Natural killer cell (primary cell): ENCODE results near the gene KHDRBS2. TPM values are rescaled to one million over a fixed set of nuclear protein-coding genes. Genes with fewer than 3 reads are reported as not detected.

Experiments used
- ATAC-seq, 3 donors: fragments of 150-1000 bp in 2 of 3; fragments of 200-7000 bp in 1 of 3; cut with Tn5 transposase; 1 replicate in 1 of 3; 2 replicates in 2 of 3; pipeline ENCODE4 v1.10.0; 2021; ENCODE audit warnings: mild to moderate bottlenecking in 2 of 3, moderate library complexity in 2 of 3
- DNase-seq, 2 donors: peaks; one replicate each; pipeline versions ENCODE4 v3.0.0 to v3.0.0-alpha.2; 2013 to 2021; ENCODE audit warnings: mixed read lengths in 1 of 2
- H3K27ac ChIP-seq: one replicate; pipeline ENCODE4 v1.5.1; 2013; ENCODE audit warnings: mild to moderate bottlenecking, low read length
- H3K27me3 ChIP-seq: one replicate; pipeline ENCODE4 v1.6.1; 2013; ENCODE audit warnings: low read length; ENCODE audit not compliant: control insufficient read depth, insufficient read depth
- H3K36me3 ChIP-seq: one replicate; pipeline ENCODE4 v1.6.1; 2013; ENCODE audit warnings: low read length; ENCODE audit not compliant: control insufficient read depth, insufficient read depth
- H3K4me1 ChIP-seq: one replicate; pipeline ENCODE4 v1.6.1; 2013; ENCODE audit warnings: low read length; ENCODE audit not compliant: control insufficient read depth, insufficient read depth
- H3K4me3 ChIP-seq: one replicate; pipeline ENCODE4 v1.5.1; 2013; ENCODE audit warnings: low read length
- H3K9me3 ChIP-seq: one replicate; pipeline ENCODE4 v1.6.1; 2013; ENCODE audit warnings: low read length; ENCODE audit not compliant: control insufficient read depth, insufficient read depth
- H3K27ac Mint-ChIP-seq, 2 donors: one replicate each; pipeline ENCODE4 v1.8.0; 2022; ENCODE audit warnings: mild to moderate bottlenecking in 2 of 2, mixed read lengths in 2 of 2, moderate library complexity in 1 of 2
- H3K27me3 Mint-ChIP-seq, 2 donors: one replicate each; pipeline ENCODE4 v1.8.0; 2022; ENCODE audit warnings: low read depth in 2 of 2, mixed read lengths in 2 of 2
- H3K36me3 Mint-ChIP-seq: one replicate; pipeline ENCODE4 v1.8.0; 2022; ENCODE audit warnings: mixed read lengths
- H3K4me1 Mint-ChIP-seq, 2 donors: one replicate each; pipeline ENCODE4 v1.8.0; 2022; ENCODE audit warnings: mixed read lengths in 2 of 2
- H3K4me3 Mint-ChIP-seq: one replicate; pipeline ENCODE4 v1.8.0; 2022; ENCODE audit warnings: mild to moderate bottlenecking, moderate library complexity, mixed read lengths
- H3K9me3 Mint-ChIP-seq, 2 donors: one replicate each; pipeline ENCODE4 v1.8.0; 2022; ENCODE audit warnings: mixed read lengths in 2 of 2
- CTCF ChIP-seq: fragments of 200-600 bp; IDR thresholded peaks from one replicate; pipeline ENCODE4 v1.8.0; 2022; ENCODE audit warnings: antibody characterized with exemption
- WGBS: methylation state at CpG from one replicate; pipeline ENCODE4 v1.1.7; 2013; ENCODE audit warnings: missing lambda C conversion rate; ENCODE audit not compliant: insufficient coverage; 5-methylcytosine and 5-hydroxymethylcytosine counted together
- intact Hi-C: fragments of 100-400 bp; cut with micrococcal nuclease; formaldehyde crosslinking; loops from one replicate; pipeline ENCODE4 v1.14.2; 2022
- total RNA-seq, 4 donors: library from RNA; stranded (reverse); fragments of 120-200 nt in 1 of 4; gene quantifications; one replicate each; pipeline versions ENCODE4 v1.2.3 to v1.2.4, GENCODE V29; 2013 to 2022

The KHDRBS2 gene
- total RNA-seq, 3 donors from 2014 or later (not counting 1 experiment from before 2014, with no cell fraction given): 0.15 to 0.26 TPM; not detected in 1

DNA sequence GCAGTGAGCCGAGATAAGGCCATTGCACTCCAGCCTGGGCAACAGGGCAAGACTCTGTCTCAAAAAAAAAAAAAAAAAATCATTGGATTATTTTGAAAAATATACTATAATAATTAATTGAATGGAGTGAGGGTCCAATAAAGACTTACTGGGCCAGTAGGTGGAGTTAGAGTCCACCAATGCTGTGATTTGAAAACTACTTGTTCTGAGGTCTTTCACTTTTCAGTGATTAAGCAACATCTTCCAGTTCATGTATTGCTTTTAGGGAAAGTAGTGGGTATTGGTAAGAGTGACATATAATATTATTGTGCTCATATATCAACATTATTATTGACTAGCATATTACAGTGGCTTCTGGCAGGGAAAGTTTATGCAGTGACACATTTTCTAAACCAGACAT lies 530.3 kb downstream of the KHDRBS2 start:
- ATAC-seq (no peak), DNase-seq (no peak)
- H3K4me1 Mint-ChIP-seq: no peaks in the 10 kb centered on the region
- no peaks in the 10 kb centered on the region for H3K36me3 ChIP-seq
- peaks cover 13 to 24% of the 10 kb centered on the region in 2 donors for H3K9me3 Mint-ChIP-seq
- H3K9me3 ChIP-seq: peaks cover 6% of the 10 kb centered on the region
- TF ChIP-seq CTCF: no peak
- no peak overlapping the region for H3K4me3 Mint-ChIP-seq
- H3K27me3 ChIP-seq: no peaks in the 10 kb centered on the region
- no peak overlapping the region for H3K27ac ChIP-seq
- no peak overlapping the region for H3K27ac Mint-ChIP-seq
- H3K27me3 Mint-ChIP-seq: no peaks in the 10 kb centered on the region
- WGBS: no CpG with 5 or more reads among the region's 1 CpG
- no peak overlapping the region for H3K4me3 ChIP-seq
- H3K4me1 ChIP-seq: no peaks in the 10 kb centered on the region
- intact Hi-C loops: no loop called here
- peaks cover 11% of the 10 kb centered on the region for H3K36me3 Mint-ChIP-seq

DNA sequence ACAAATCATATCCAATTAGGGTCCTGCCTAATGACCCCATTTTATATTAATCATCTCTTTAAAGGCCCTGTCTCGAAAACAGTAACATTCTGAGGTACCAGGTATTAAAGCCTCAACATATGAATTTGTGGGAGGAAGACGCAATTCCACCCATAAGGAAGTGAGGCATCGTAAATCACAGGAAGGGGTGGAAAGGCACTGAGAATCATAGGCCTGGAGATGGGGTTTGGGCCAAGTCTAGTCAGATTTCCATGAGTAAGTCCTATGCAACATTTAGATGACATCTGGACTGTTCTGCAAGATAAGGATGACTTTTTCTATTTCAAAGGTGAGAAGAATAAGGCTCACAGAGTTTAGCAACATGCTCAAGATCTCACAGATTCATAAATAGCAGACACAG lies 534.0 kb downstream of the KHDRBS2 start:
- Mint-ChIP-seq H3K4me1 (no peaks in the 10 kb centered on the region), H3K4me3 (no peak overlapping the region), H3K9me3 (peaks cover 10 to 14% of the 10 kb centered on the region in 2 donors), H3K27me3 (no peaks in the 10 kb centered on the region), H3K36me3 (no peaks in the 10 kb centered on the region), H3K27ac (no peak overlapping the region)
- no peak overlapping the region for H3K27ac ChIP-seq
- H3K4me1 ChIP-seq: no peaks in the 10 kb centered on the region
- no peak for DNase-seq
- H3K36me3 ChIP-seq: no peaks in the 10 kb centered on the region
- no peaks in the 10 kb centered on the region for H3K27me3 ChIP-seq
- no peak overlapping the region for H3K4me3 ChIP-seq
- 83% methylated on average over 2 of the region's 3 CpGs for WGBS
- no peak for TF ChIP-seq CTCF
- intact Hi-C loops: no loop called here
- ATAC-seq: no peak
- peaks cover 3% of the 10 kb centered on the region for H3K9me3 ChIP-seq

DNA sequence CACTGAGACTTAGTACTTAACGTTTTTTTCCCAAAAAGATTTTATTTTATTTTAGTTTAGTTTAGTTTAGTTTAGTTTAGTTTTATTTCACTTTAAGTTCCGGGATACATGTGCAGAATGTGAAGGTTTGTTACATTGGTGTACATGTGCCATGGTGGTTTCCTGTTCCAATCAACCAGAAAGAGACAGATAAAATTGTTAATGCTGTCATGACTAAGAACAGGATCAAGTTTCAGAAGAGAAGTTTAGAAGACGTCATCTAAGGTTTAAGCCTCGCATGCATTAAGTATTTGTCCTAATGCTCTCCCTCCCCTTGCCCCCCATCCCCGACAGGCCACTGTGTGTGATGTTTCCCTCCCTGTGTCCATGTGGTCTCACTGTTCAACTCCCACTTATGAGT lies 540.0 kb downstream of the KHDRBS2 start:
- no peak overlapping the region for H3K27ac ChIP-seq
- peaks cover 8 to 10% of the 10 kb centered on the region in 2 donors for H3K9me3 Mint-ChIP-seq
- intact Hi-C loops: no loop called here
- H3K27ac Mint-ChIP-seq: no peak overlapping the region
- no peak overlapping the region for H3K4me3 ChIP-seq
- H3K9me3 ChIP-seq: no peaks in the 10 kb centered on the region
- no peak for TF ChIP-seq CTCF
- no peaks in the 10 kb centered on the region for H3K27me3 ChIP-seq
- H3K27me3 Mint-ChIP-seq: no peaks in the 10 kb centered on the region
- H3K4me1 ChIP-seq: no peaks in the 10 kb centered on the region
- no peaks in the 10 kb centered on the region for H3K4me1 Mint-ChIP-seq
- ATAC-seq (no peak), DNase-seq (no peak)
- WGBS: 55% methylated on average over 3 of the region's 5 CpGs
- no peak overlapping the region for H3K4me3 Mint-ChIP-seq
- H3K36me3 Mint-ChIP-seq: peaks cover 13% of the 10 kb centered on the region
- no peaks in the 10 kb centered on the region for H3K36me3 ChIP-seq

GRCh38 chr6:61711849-61712248 lies 574.2 kb downstream of the KHDRBS2 start:
- Mint-ChIP-seq H3K4me3 (no peak overlapping the region), H3K36me3 (no peaks in the 10 kb centered on the region), H3K27me3 (no peaks in the 10 kb centered on the region), H3K4me1 (no peaks in the 10 kb centered on the region), H3K27ac (no peak overlapping the region), H3K9me3 (peaks cover 13 to 19% of the 10 kb centered on the region in 2 donors)
- no peaks in the 10 kb centered on the region for H3K36me3 ChIP-seq
- H3K27me3 ChIP-seq: no peaks in the 10 kb centered on the region
- no peak for TF ChIP-seq CTCF
- H3K4me3 ChIP-seq: no peak overlapping the region
- WGBS: 93% methylated on average over 3 of the region's 3 CpGs
- intact Hi-C loops: no loop called here
- peaks cover 2% of the 10 kb centered on the region for H3K9me3 ChIP-seq
- ATAC-seq: no peak
- no peak for DNase-seq
- no peak overlapping the region for H3K27ac ChIP-seq
- H3K4me1 ChIP-seq: no peaks in the 10 kb centered on the region
